K562 (cell line): ENCODE data around the gene C2CD2L. TPM values are rescaled to one million over a fixed set of nuclear protein-coding genes. Genes with fewer than 3 reads are reported as not detected.
A peak's percentile ranks its signal among the peaks of the same experiment; 100 is the strongest.

Source experiments
- CHCHD3 ChIP-seq: fragments of 250-450 bp; sonication (Bioruptor Pico); IDR thresholded peaks from 2 replicates; pipeline ENCODE4 v2.1.2; 2022; ENCODE audit warnings: mild to moderate bottlenecking
- CLOCK ChIP-seq: fragments of 250-450 bp; sonication (Bioruptor Pico); IDR thresholded peaks from 2 replicates; pipeline ENCODE4 v1.4.0; 2020; ENCODE audit warnings: mild to moderate bottlenecking, moderate library complexity, borderline replicate concordance
- MTA3 ChIP-seq: fragments of 450-650 bp; formaldehyde crosslinking; IDR thresholded peaks from 2 replicates; pipeline ENCODE4 v1.6.1; 2017; ENCODE audit warnings: mild to moderate bottlenecking, borderline replicate concordance
- NEUROD1 ChIP-seq: fragments of 150-350 bp; IDR thresholded peaks from 2 replicates; pipeline ENCODE4 v1.6.1; 2014; ENCODE audit warnings: borderline replicate concordance, low read length, low read depth; ENCODE audit not compliant: partially characterized antibody
- PTTG1 ChIP-seq: fragments of 450-650 bp; IDR thresholded peaks from 2 replicates; pipeline ENCODE4 v1.6.1; 2016; ENCODE audit warnings: low read depth, mild to moderate bottlenecking, missing genetic modification characterization, missing compliant biosample characterization
- RBM14 ChIP-seq: fragments of 200-400 bp; formaldehyde crosslinking; IDR thresholded peaks from 2 replicates; pipeline ENCODE4 v1.6.1; 2018; ENCODE audit warnings: low read depth, mild to moderate bottlenecking, low read length, moderate library complexity, borderline replicate concordance; ENCODE audit not compliant: insufficient read depth
- SMARCA5 ChIP-seq: fragments of 450-650 bp; IDR thresholded peaks from 2 replicates; pipeline ENCODE4 v1.6.1; 2016
- USF2 ChIP-seq: sonication (generic); formaldehyde crosslinking; IDR thresholded peaks from 2 replicates; pipeline ENCODE4 v1.5.0; 2020; ENCODE audit warnings: missing genetic modification reagents
- ZNF140 ChIP-seq: fragments of 250-450 bp; sonication (Bioruptor Pico); IDR thresholded peaks from 2 replicates; pipeline ENCODE4 v1.8.0; 2021; ENCODE audit warnings: moderate library complexity, mild to moderate bottlenecking, inconsistent platforms
- ZNF184 ChIP-seq: sonication (generic); formaldehyde crosslinking; IDR thresholded peaks from 2 replicates; pipeline ENCODE4 v1.5.0; 2020; ENCODE audit warnings: missing genetic modification reagents
- ZNF24 ChIP-seq: fragments of 450-650 bp; IDR thresholded peaks from 2 replicates; pipeline ENCODE4 v1.6.1; 2016
- polyA plus RNA-seq, 8 experiments: library from polyadenylated mRNA; depleted of rRNA in 4 of 8; stranded (reverse) in 5 of 8; unstranded in 3 of 8; fragments of >200 nt; fragmentation: Nextera tagmentation in 2 of 8; fragmentation: Illumina TruSeq in 1 of 8; extraction: Ambion mirVana in 2 of 8; extraction: Trizol in 1 of 8; gene quantifications; 2 replicates each; pipeline versions ENCODE4 v1.2.1 to v1.2.3, GENCODE V29; 2011 to 2014; ENCODE audit warnings: inconsistent platforms in 1 of 8, missing spikeins in 1 of 8
- total RNA-seq, 7 experiments: library from RNA; depleted of rRNA in 6 of 7; stranded (reverse); fragments of >200 nt in 6 of 7; fragmentation: Illumina TruSeq in 2 of 7; extraction: Trizol in 2 of 7; gene quantifications; 2 replicates each; pipeline versions ENCODE4 v1.2.1 to v1.2.3, GENCODE V29; 2011 to 2021; ENCODE audit warnings: low replicate concordance in 1 of 7
- TF ChIP-seq, protein P1 (sequence below): fragments of 250-450 bp; sonication (Bioruptor Pico); IDR thresholded peaks from 2 replicates; pipeline ENCODE4 v1.5.0; 2021
- TF ChIP-seq, protein P2 (sequence below): sonication (generic); formaldehyde crosslinking; IDR thresholded peaks from 2 replicates; pipeline ENCODE4 v1.4.0; 2020; ENCODE audit warnings: mild to moderate bottlenecking, missing genetic modification reagents

Gene C2CD2L
- total and polyA plus RNA-seq, 9 of the 15 experiments (the other 6 are each of a cell fraction or from before 2014, with no cell fraction given): 0.66 to 41.2 (median 14.8) TPM

DNA sequence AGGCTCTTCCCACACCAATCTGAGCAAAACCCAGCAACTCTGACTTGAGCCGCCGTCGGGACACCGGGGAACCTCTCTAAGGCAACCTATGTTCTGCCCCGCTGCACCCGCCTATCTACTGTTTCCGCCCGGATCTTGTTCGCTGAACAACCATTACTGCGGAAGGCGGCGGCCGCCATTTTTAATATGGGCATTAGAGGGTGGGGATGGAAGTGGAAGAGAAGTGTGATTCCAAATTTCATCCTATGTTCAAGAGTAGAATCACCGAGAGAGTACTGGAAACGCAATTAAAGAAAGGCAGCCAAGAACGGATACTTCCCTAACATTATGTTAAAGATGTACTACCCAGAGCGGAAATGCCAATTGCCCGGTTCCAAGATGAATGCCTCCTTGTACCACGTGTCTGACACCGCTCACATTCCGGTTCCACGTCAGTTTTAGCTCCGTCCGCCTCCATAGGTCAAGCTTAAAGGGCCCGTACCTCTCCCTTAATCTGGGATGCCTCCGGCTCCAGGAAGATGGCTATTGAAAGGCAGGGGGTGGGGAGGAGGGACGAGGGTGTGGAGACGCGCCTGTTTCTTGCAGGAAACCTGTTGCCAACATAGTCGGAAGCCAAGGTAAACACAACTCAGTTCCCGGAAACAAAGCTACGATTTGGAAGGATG lies 5.3 kb upstream of the C2CD2L start, which contains the start of gene DPAGT1 (continued):
- TF ChIP-seq SMARCA5 (no peak), PTTG1 (tag) (no peak), MTA3 (peak; percentile 41; the same call in 1 of the 2 replicates), ZNF24 (no peak), CLOCK (CRISPR knock-in tag) (no peak), NEUROD1 (peak; percentile 22), USF2 (CRISPR knock-in tag) (peak; percentile 87), ZNF140 (CRISPR knock-in tag) (no peak), RBM14 (no peak), CHCHD3 (CRISPR knock-in tag) (no peak), ZNF184 (no peak)
- TF ChIP-seq, protein P1, sequence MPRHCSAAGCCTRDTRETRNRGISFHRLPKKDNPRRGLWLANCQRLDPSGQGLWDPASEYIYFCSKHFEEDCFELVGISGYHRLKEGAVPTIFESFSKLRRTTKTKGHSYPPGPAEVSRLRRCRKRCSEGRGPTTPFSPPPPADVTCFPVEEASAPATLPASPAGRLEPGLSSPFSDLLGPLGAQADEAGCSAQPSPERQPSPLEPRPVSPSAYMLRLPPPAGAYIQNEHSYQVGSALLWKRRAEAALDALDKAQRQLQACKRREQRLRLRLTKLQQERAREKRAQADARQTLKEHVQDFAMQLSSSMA (CRISPR knock-in tag): no peak
- TF ChIP-seq, protein P2, sequence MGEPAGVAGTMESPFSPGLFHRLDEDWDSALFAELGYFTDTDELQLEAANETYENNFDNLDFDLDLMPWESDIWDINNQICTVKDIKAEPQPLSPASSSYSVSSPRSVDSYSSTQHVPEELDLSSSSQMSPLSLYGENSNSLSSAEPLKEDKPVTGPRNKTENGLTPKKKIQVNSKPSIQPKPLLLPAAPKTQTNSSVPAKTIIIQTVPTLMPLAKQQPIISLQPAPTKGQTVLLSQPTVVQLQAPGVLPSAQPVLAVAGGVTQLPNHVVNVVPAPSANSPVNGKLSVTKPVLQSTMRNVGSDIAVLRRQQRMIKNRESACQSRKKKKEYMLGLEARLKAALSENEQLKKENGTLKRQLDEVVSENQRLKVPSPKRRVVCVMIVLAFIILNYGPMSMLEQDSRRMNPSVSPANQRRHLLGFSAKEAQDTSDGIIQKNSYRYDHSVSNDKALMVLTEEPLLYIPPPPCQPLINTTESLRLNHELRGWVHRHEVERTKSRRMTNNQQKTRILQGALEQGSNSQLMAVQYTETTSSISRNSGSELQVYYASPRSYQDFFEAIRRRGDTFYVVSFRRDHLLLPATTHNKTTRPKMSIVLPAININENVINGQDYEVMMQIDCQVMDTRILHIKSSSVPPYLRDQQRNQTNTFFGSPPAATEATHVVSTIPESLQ: no peak
